DMS153 (cell line): ENCODE measurements around the gene YTHDF1.
"Not testable (repeated sequence)": the region's sequence is repeated elsewhere in the genome, so short reads cannot be mapped to it uniquely, and the experiment has no call there.

ENCODE experiments used
- DNase-seq: peaks from one replicate; lab custom pipeline; 2025; lab: John Stamatoyannopoulos, UW

YTHDF1 gene

GRCh38 chr20:63216041-63216848 is at the start of gene YTHDF1:
YTHDF1 (minus strand) TSS chr20:63216131; CDS start chr20:63215892, 239 bp downstream.
- peak; percentile 92 for DNase-seq

DNA sequence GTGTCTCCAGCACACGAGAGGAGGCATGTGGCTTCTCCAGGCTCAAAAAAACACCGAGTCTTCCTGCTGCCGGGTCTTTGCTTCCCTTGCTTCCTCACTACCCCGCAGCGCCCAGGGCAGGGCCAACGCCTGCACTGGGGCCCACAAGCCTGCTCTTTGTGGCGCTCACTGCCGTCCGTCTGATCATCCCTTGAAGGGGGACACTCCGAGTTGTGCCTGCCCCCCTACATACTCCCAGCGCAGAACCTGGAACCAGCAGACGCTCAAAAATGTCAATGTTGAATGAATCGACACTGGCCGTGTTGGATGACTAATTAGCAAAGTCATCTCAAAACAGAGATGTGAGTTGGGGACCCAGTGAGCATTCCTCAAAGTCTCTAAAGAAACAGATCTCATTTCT is 48.6 kb upstream of the YTHDF1 start:
- no peak for DNase-seq

- DNase-seq, result no peak
Observed at GRCh38 chr20:63264000-63264399, 48.1 kb upstream of the YTHDF1 start.

GRCh38 chr20:63262836-63263235 is 46.9 kb upstream of the YTHDF1 start:
- DNase-seq, result no peak

DNA sequence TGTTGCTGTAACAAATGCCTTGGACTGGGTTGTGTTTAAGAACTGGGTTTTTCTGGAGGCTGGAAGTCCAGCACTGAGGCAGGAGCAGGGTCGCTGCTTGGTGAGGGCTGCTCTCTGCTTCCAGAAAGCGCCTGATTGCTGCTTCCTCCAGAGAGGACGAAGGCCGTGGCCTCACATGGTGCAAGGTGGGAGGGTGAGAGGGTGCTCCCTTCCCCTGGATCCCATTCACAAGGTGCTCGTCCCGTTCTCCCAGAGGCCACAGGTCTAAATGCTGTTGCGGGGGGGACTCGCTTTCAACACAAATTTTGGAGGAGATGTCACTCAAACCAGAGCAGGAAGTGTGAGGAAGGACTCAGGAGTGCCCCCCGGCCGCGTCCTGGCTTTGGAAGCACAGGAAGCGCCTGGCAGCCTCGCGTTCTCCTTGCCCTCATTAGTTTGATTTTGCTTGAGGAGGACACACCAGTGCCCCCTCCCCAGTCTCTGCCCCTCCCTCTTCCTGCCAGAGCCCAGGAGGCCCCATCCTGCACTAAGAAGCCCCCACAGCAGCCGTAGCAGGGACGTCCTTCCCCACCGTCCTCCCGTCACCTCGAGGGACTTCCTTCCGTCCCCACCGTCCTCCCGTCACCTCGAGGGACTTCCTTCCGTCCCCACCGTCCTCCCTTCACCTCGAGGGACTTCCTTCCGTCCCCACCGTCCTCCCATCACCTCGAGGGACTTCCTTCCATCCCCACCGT is 46.0 kb upstream of the YTHDF1 start:
- DNase-seq, result no peak

DNA sequence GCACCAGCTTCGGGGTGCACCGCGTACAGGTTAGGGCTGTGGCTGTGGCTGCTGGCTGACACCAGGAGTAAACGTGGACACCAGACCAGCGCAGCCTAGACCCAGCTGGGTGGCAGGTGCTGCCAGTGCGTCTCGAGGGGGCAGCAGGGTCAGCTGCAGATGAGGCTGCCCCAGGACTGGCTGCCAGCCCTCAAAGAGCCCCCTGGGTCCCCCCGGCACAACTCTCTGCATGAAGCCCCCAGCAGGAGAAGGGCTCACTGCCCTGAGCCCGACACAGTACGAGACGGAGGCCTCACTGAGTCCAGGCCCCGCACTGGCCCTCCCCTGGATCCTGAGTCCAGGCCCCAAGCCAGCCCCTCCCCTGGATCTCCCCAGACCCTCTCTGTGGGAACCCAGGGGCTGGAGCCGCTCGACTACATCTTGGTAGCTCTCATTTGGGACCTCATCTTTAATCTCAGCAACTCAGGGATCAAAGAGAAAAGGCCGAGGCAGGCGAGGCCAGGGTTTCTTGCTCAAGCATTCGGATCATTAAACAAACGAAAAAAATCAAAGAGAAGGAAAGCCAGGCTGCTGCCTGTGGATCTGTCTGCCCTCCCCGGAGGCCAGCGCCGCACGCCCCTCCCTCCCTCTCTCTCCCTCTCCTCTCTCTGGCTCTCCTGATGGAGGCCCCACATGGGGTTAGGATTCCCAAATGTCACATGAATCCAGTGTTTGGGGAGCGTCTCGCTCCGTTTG is 45.3 kb upstream of the YTHDF1 start:
- DNase-seq, result no peak

DNA sequence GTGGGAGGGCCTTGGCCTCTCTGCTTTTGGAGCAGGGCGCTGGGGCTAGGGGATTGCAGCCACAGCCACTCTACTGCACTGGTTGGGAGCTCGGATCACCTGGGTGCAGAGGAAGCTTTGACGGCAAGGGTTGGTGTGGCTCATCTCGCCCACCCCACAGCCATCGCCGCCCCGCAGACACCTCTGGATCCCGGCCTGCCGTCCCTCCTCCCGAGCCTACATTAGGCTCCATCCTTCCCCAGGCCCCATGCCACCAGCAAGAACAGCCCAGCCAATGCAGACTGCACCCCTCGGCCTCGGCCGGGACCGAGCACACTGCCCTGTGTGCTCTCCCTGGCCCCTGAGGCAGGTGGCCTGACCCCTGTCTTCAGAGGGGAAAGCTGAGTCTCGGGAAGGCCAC is 44.6 kb upstream of the YTHDF1 start:
- no peak for DNase-seq

- DNase-seq, result no peak
Observed at GRCh38 chr20:63259734-63260460, 44.0 kb upstream of the YTHDF1 start.

DNA sequence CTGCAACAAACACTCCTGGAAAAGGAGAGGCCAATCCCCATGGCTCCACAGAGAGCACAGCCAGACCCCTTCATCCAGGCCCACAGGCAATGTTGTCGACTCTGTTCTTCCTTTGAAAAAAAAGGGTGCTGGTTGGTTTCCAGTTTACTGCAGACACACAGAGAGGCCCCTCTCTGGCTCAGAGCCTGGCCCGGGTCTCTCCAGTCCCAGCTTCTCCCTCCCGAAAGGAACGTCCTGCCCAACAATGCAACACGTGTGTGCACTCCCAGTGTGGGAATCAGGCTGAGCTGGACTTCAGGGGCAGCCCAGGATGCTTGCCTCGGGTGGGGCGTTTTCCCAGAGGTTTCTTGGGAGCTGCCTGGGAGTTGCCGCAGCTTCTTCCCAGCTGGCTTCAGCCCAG is 42.9 kb upstream of the YTHDF1 start:
- DNase-seq, result no peak

DNA sequence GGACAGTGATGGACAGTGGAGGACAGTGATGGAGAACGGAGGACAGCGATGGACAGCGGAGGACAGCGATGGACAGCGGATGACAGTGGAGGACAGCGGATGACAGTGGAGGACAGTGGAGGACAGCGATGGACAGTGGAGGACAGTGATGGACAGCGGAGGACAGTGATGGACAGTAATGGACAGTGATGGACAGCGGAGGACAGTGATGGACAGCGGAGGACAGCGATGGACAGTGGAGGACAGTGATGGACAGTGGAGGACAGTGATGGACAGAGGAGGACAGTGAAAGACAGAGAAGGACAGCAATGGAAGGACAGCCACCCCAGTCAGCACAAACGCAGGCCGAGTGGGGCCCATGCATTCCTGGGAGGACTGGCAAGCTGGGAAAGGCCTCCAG is 41.7 kb upstream of the YTHDF1 start:
- DNase-seq, result no peak

GRCh38 chr20:63256954-63257353 is 41.0 kb upstream of the YTHDF1 start:
- no peak for DNase-seq

DNA sequence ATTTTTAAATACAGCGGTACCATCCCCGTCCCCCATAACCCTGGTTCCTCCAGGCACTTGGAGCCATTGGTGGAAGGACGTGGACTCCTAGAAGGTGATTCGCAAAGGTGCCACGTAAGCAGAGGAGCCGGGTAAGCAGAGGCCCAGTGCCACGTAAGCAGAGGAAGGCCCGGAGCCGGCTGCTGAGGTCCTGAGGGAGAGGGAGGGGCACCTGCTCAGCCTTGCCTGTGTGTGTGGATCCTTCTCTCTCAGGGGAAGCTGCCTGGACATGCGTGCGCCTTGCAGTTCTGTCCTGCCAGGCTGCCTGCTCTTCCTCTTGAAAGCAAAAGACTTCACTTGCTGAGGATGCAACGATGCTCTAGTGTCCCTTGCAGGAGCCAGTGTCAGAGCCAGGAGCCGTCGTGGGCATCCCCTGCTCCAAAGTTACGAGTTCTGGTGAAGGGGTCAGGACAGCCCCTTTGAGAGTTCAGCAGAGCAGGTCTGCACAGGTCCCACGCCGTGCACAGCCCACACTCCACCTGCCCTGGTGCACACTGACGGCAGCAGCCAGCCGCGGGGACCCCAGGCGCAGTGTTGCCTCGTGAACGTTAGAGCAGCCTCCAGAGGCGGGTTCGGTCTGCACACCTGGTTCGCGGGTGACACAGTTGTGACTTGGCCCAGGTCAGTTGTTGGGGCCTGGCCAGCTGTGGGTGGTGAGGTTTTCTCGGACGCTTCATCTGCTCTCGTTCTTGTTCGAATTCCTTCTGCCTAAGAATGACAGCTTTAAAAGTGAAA is 40.2 kb upstream of the YTHDF1 start:
- no peak for DNase-seq

DNA sequence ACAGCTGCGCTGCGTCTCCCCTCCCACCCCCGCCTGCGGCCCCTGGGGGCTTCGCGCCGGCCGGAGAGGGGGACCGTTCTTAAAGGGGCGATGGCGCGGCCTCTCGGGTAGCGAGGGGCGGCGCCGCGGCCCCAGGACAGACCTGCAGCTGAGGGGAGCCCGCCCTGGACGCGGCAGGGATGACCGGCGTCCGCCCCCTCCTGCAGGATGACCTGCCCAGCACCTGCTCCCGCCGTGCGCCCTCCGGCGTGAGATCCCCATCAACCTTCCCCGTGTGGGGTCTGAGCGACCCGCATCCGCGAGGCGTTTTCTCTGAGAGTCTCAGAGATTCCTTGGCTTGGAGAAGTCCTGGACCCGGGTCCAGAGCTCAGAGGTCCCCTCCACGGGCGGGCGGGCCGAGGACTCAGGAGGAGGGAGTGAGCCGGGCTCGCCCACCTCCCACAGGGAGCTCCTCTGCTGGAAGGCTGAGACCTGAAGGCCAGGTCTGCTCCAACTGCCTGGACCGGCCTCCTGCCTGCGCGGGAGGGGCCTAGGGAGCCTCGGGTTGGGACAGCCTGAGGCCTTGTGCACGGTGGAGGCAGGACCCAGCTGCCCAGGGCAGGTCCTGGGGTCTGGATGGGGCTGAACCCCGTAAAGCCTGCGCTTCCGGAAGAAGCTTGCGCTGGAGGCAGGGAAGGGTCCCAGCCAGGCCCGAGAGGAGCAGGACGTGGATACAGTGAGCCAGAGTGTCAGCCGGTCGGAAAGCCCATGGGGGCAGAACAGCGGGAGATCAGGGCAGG is 38.9 kb upstream of the YTHDF1 start:
- DNase-seq, result no peak

DNA sequence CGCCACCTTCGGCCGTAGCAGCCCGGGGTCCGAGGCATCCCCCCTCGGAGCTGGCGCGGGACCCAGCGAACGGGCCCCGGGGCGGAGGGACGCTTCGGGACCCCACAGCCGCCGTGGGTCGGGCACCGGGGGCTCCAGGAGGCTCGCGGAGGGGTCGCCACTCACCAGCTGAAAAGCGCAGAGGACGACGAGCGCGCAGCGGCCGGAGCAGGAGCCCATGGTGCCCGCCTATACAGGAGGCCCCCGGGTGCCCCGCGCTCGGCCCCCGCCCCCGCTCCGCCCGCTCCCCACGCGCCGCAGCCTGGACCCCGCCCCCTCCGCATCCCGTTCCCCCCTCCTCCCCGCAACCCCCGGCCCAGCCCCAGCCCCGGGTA is 38.3 kb upstream of the YTHDF1 start, which contains the start of gene NKAIN4:
TSS of gene NKAIN4 (minus strand) at position 232 of the 374 bp plus-strand sequence. CDS start at position 219, 13 bp downstream.
- no peak for DNase-seq

GRCh38 chr20:63253438-63254231 is 37.7 kb upstream of the YTHDF1 start:
- no peak for DNase-seq

GRCh38 chr20:63253065-63253437 is 37.1 kb upstream of the YTHDF1 start:
- DNase-seq, result no peak

GRCh38 chr20:63252284-63252711 is 36.4 kb upstream of the YTHDF1 start:
- no peak for DNase-seq

GRCh38 chr20:63251350-63251749 is 35.4 kb upstream of the YTHDF1 start:
- DNase-seq, result not testable (repeated sequence)

DNA sequence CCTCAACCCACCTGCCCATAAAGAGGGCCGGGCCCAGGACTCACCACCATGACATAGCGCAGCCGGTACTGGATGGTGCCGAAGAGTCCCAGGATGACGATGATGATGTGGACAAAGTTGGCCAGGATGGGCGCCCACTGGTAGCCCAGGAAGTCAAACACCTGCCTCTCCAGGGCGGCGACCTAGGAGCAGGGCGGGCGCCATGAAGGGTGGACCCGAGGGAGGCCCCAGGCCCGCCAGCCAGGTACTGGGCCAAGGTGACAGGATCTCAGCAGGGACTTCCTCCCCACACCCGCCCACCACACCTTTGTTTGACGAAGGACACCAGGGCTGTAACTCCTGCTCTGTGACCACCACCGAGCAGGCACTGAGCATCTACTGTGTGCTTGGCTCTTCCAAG is 34.0 kb upstream of the YTHDF1 start:
- no peak for DNase-seq
